Fibroblast of lung (primary cell): ENCODE data around the gene FBXO34.

Experiments
- EZH2 ChIP-seq: IDR thresholded peaks from 2 replicates; pipeline ENCODE4 v1.5.1; 2012; ENCODE audit warnings: low read length, control low read depth, mild to moderate bottlenecking; ENCODE audit errors: missing control alignments
- TF ChIP-seq, protein P1 (sequence below), 2 donors: IDR thresholded peaks in 1 of 2; conservative IDR thresholded peaks in 1 of 2; 1 replicate in 1 of 2; 2 replicates in 1 of 2; pipeline ENCODE4 v1.5.1; 2011 to 2012; ENCODE audit warnings: low read length in 2 of 2, control low read depth in 1 of 2, inconsistent platforms in 1 of 2, low read depth in 1 of 2, mild to moderate bottlenecking in 1 of 2

- no peak for TF ChIP-seq EZH2
- TF ChIP-seq, protein P1, sequence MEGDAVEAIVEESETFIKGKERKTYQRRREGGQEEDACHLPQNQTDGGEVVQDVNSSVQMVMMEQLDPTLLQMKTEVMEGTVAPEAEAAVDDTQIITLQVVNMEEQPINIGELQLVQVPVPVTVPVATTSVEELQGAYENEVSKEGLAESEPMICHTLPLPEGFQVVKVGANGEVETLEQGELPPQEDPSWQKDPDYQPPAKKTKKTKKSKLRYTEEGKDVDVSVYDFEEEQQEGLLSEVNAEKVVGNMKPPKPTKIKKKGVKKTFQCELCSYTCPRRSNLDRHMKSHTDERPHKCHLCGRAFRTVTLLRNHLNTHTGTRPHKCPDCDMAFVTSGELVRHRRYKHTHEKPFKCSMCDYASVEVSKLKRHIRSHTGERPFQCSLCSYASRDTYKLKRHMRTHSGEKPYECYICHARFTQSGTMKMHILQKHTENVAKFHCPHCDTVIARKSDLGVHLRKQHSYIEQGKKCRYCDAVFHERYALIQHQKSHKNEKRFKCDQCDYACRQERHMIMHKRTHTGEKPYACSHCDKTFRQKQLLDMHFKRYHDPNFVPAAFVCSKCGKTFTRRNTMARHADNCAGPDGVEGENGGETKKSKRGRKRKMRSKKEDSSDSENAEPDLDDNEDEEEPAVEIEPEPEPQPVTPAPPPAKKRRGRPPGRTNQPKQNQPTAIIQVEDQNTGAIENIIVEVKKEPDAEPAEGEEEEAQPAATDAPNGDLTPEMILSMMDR (conservative IDR thresholded peaks at IDR 0.05 in 1 of 2, IDR thresholded peaks at IDR 0.05 in 1 of 2; ENCODE audit: low read depth in 1 of 2, low read length in 2 of 2) = no peak
Measured at GRCh38 chr14:55313480-55313879, 42.3 kb downstream of the FBXO34 start.
